ENCODE results near the gene VARS2.

The VARS2 gene

GRCh38 chr6:30894381-30894780 is 19.7 kb upstream of the VARS2 start:
- TF ChIP-seq CTCF (conservative IDR thresholded peaks at IDR 0.05; ENCODE audit: low read depth, low read length) = no peak
- DNase-seq (ENCODE audit: low read depth) = no peak
- no peak overlapping the region for H3K4me3 ChIP-seq (ENCODE audit: low read length)

GRCh38 chr6:30894935-30895334 is 19.1 kb upstream of the VARS2 start:
- H3K4me3 ChIP-seq (ENCODE audit: low read length) = no peak overlapping the region
- DNase-seq (ENCODE audit: low read depth) = no peak
- TF ChIP-seq CTCF (conservative IDR thresholded peaks at IDR 0.05; ENCODE audit: low read depth, low read length) = no peak

- TF ChIP-seq CTCF (conservative IDR thresholded peaks at IDR 0.05; ENCODE audit: low read depth, low read length) = no peak
- H3K4me3 ChIP-seq (ENCODE audit: low read length) = no peak overlapping the region
These were observed 18.7 kb upstream of the VARS2 start for GRCh38 chr6:30895343-30895742.

GRCh38 chr6:30896541-30896940 is 17.5 kb upstream of the VARS2 start:
- no peak for TF ChIP-seq CTCF (conservative IDR thresholded peaks at IDR 0.05; ENCODE audit: low read depth, low read length)
- no peak overlapping the region for H3K4me3 ChIP-seq (ENCODE audit: low read length)
- no peak for DNase-seq (ENCODE audit: low read depth)

More at GRCh38 chr6:30895343-30895742, 18.7 kb upstream of the VARS2 start:
- no peak for DNase-seq (ENCODE audit: low read depth)

GRCh38 chr6:30897882-30898281 is 16.2 kb upstream of the VARS2 start:
- no peak for DNase-seq (ENCODE audit: low read depth)
- H3K4me3 ChIP-seq (ENCODE audit: low read length) = no peak overlapping the region
- TF ChIP-seq CTCF (conservative IDR thresholded peaks at IDR 0.05; ENCODE audit: low read depth, low read length) = no peak

GRCh38 chr6:30898750-30899360 is 15.2 kb upstream of the VARS2 start:
- DNase-seq (ENCODE audit: low read depth) = no peak
- no peak for TF ChIP-seq CTCF (conservative IDR thresholded peaks at IDR 0.05; ENCODE audit: low read depth, low read length)
- H3K4me3 ChIP-seq (ENCODE audit: low read length) = no peak overlapping the region

GRCh38 chr6:30900863-30901417 is 13.1 kb upstream of the VARS2 start:
- H3K4me3 ChIP-seq (ENCODE audit: low read length) = no peak overlapping the region
- TF ChIP-seq CTCF (conservative IDR thresholded peaks at IDR 0.05; ENCODE audit: low read depth, low read length) = no peak
- DNase-seq (ENCODE audit: low read depth) = no peak
